Ramos (cell line): ENCODE measurements around the gene MSH6.

Experiments used
- in situ Hi-C: fragments of 300-500 bp; cut with MboI; formaldehyde crosslinking; loops from one replicate; pipeline ENCODE4 v1.14.3; 2022; ENCODE audit warnings: low sequenced_read_pairs; ENCODE audit not compliant: unreplicated experiment

The MSH6 gene

GRCh38 chr2:47782381-47782670 lies 619 bp upstream of the MSH6 start:
- in situ Hi-C loops, result no loop called here

GRCh38 chr2:47783486-47784351 lies 774 bp downstream of the MSH6 start:
- in situ Hi-C loops, result no loop called here

- in situ Hi-C loops, result no loop called here
Observed at GRCh38 chr2:47784352-47784851, 1.5 kb downstream of the MSH6 start.

GRCh38 chr2:47785986-47786385 lies 3.0 kb downstream of the MSH6 start:
- in situ Hi-C loops, result no loop called here

GRCh38 chr2:47796090-47796697 lies 13.2 kb downstream of the MSH6 start:
- in situ Hi-C loops, result no loop called here

- in situ Hi-C loops, result no loop called here
Observed at GRCh38 chr2:47798631-47799030, 15.7 kb downstream of the MSH6 start.

- in situ Hi-C loops, result no loop called here
Observed at GRCh38 chr2:47799031-47799609, 16.2 kb downstream of the MSH6 start.

GRCh38 chr2:47801118-47801517 lies 18.2 kb downstream of the MSH6 start:
- in situ Hi-C loops, result no loop called here

GRCh38 chr2:47803363-47803762 lies 20.4 kb downstream of the MSH6 start:
- in situ Hi-C loops, result no loop called here

- in situ Hi-C loops, result no loop called here
Observed at GRCh38 chr2:47803770-47804169, 20.8 kb downstream of the MSH6 start.

GRCh38 chr2:47805850-47806249 lies 22.9 kb downstream of the MSH6 start:
- in situ Hi-C loops, result no loop called here

GRCh38 chr2:47808614-47809013 lies 25.7 kb downstream of the MSH6 start:
- in situ Hi-C loops, result no loop called here

GRCh38 chr2:47809903-47810302 lies 27.0 kb downstream of the MSH6 start:
- in situ Hi-C loops, result no loop called here

GRCh38 chr2:47810850-47811249 lies 27.9 kb downstream of the MSH6 start:
- in situ Hi-C loops, result no loop called here

- in situ Hi-C loops, result no loop called here
Observed at GRCh38 chr2:47811668-47812067, 28.7 kb downstream of the MSH6 start.

GRCh38 chr2:47815764-47816163 lies 32.8 kb downstream of the MSH6 start:
- in situ Hi-C loops, result no loop called here

- in situ Hi-C loops, result no loop called here
Observed at GRCh38 chr2:47818777-47819176, 35.8 kb downstream of the MSH6 start.

- in situ Hi-C loops, result no loop called here
Observed at GRCh38 chr2:47819834-47820233, 36.9 kb downstream of the MSH6 start.

GRCh38 chr2:47822518-47822917 lies 39.6 kb downstream of the MSH6 start:
- in situ Hi-C loops, result no loop called here

- in situ Hi-C loops, result loop anchor here (25.0 kb wide), 1 partner anchor 579 kb away; no protein-coding TSS in a partner anchor
Observed at GRCh38 chr2:47833516-47833968, 50.6 kb downstream of the MSH6 start.

- in situ Hi-C loops, result loop anchor here (25.0 kb wide), 1 partner anchor 574 kb away; no protein-coding TSS in a partner anchor
Observed at GRCh38 chr2:47838249-47838648, 55.3 kb downstream of the MSH6 start.
